Measurements from ENCODE around the gene VMAC.

The VMAC gene

GRCh38 chr19:5953680-5954213, 49.1 kb downstream of the VMAC start:
- no peak overlapping the region for H3K4me2 ChIP-seq (ENCODE audit: low read depth, low read length)
- no peak overlapping the region for H3K27ac ChIP-seq (ENCODE audit: low read length)
- peaks cover 18% of the 10 kb centered on the region for H4K20me1 ChIP-seq (ENCODE audit: insufficient read depth, low read length)

GRCh38 chr19:5954293-5954692, 49.6 kb downstream of the VMAC start:
- Histone ChIP-seq H2AFZ (ENCODE audit: low read length) (no peak overlapping the region), H3K9ac (ENCODE audit: low read length) (no peak overlapping the region), H3K27ac (ENCODE audit: low read length) (no peak overlapping the region)

More at GRCh38 chr19:5953680-5954213, 49.1 kb downstream of the VMAC start:
- Histone ChIP-seq H3K79me2 (ENCODE audit: low read length) (peaks cover 91% of the 10 kb centered on the region), H3K9me3 (replicated peaks; ENCODE audit: insufficient read depth, low read length) (no peaks in the 10 kb centered on the region), H3K4me3 (ENCODE audit: low read length) (no peak overlapping the region), H3K9me2 (replicated peaks; ENCODE audit: insufficient read depth, low read length) (no peaks in the 10 kb centered on the region), H3F3A (ENCODE audit: insufficient read depth, low read length) (peaks cover 25% of the 10 kb centered on the region), H3K9ac (ENCODE audit: low read length) (no peak overlapping the region), H2AFZ (ENCODE audit: low read length) (no peak overlapping the region), H3K27me3 (replicated peaks; ENCODE audit: insufficient read depth, low read length) (no peaks in the 10 kb centered on the region), H3K36me3 (replicated peaks; ENCODE audit: insufficient read depth, low read length) (0 out of 2 replicates have a peak, but pooled peaks cover 3% of the 10 kb centered on the region), H3K4me1 (ENCODE audit: low read length) (peaks cover 50% of the 10 kb centered on the region)
- DNase-seq = no peak
- no peak for TF ChIP-seq EZH2phosphoT487 (IDR thresholded peaks at IDR 0.05; ENCODE audit: low read length)
- no peak for TF ChIP-seq CTCF (IDR thresholded peaks at IDR 0.05; ENCODE audit: low read length)
- no peak for TF ChIP-seq EZH2 (optimal IDR thresholded peaks at IDR 0.05; ENCODE audit: low read depth, low read length)

GRCh38 chr19:5955636-5955935, 50.9 kb downstream of the VMAC start:
- H3K4me2 ChIP-seq (ENCODE audit: low read depth, low read length) = no peak overlapping the region
- no peaks in the 10 kb centered on the region for H3K27me3 ChIP-seq (replicated peaks; ENCODE audit: insufficient read depth, low read length)
- H3F3A ChIP-seq (ENCODE audit: insufficient read depth, low read length) = peaks cover 7% of the 10 kb centered on the region
- H3K9ac ChIP-seq (ENCODE audit: low read length) = no peak overlapping the region
- H4K20me1 ChIP-seq (ENCODE audit: insufficient read depth, low read length) = peaks cover 35% of the 10 kb centered on the region
- 0 out of 2 replicates have a peak, but pooled peaks cover 4% of the 10 kb centered on the region for H3K36me3 ChIP-seq (replicated peaks; ENCODE audit: insufficient read depth, low read length)
- H3K4me1 ChIP-seq (ENCODE audit: low read length) = peaks cover 34% of the 10 kb centered on the region
- H2AFZ ChIP-seq (ENCODE audit: low read length) = no peak overlapping the region
- H3K79me2 ChIP-seq (ENCODE audit: low read length) = peaks cover 100% of the 10 kb centered on the region
- no peaks in the 10 kb centered on the region for H3K9me3 ChIP-seq (replicated peaks; ENCODE audit: insufficient read depth, low read length)
- H3K9me2 ChIP-seq (replicated peaks; ENCODE audit: insufficient read depth, low read length) = no peaks in the 10 kb centered on the region
- H3K27ac ChIP-seq (ENCODE audit: low read length) = no peak overlapping the region
- DNase-seq = no peak
- TF ChIP-seq EZH2 (optimal IDR thresholded peaks at IDR 0.05; ENCODE audit: low read depth, low read length) (no peak), EZH2phosphoT487 (IDR thresholded peaks at IDR 0.05; ENCODE audit: low read length) (no peak), CTCF (IDR thresholded peaks at IDR 0.05; ENCODE audit: low read length) (no peak)
- H3K4me3 ChIP-seq (ENCODE audit: low read length) = no peak overlapping the region

More at GRCh38 chr19:5954293-5954692, 49.6 kb downstream of the VMAC start:
- H3K9me2 ChIP-seq (replicated peaks; ENCODE audit: insufficient read depth, low read length) = no peaks in the 10 kb centered on the region
- no peaks in the 10 kb centered on the region for H3K27me3 ChIP-seq (replicated peaks; ENCODE audit: insufficient read depth, low read length)
- peaks cover 45% of the 10 kb centered on the region for H3K4me1 ChIP-seq (ENCODE audit: low read length)
- no peak overlapping the region for H3K4me2 ChIP-seq (ENCODE audit: low read depth, low read length)
- peaks cover 22% of the 10 kb centered on the region for H4K20me1 ChIP-seq (ENCODE audit: insufficient read depth, low read length)
- 0 out of 2 replicates have a peak, but pooled peaks cover 4% of the 10 kb centered on the region for H3K36me3 ChIP-seq (replicated peaks; ENCODE audit: insufficient read depth, low read length)
- TF ChIP-seq EZH2 (optimal IDR thresholded peaks at IDR 0.05; ENCODE audit: low read depth, low read length) (no peak), EZH2phosphoT487 (IDR thresholded peaks at IDR 0.05; ENCODE audit: low read length) (no peak), CTCF (IDR thresholded peaks at IDR 0.05; ENCODE audit: low read length) (no peak)
- peaks cover 91% of the 10 kb centered on the region for H3K79me2 ChIP-seq (ENCODE audit: low read length)
- H3K9me3 ChIP-seq (replicated peaks; ENCODE audit: insufficient read depth, low read length) = no peaks in the 10 kb centered on the region
- H3F3A ChIP-seq (ENCODE audit: insufficient read depth, low read length) = peaks cover 20% of the 10 kb centered on the region
- no peak overlapping the region for H3K4me3 ChIP-seq (ENCODE audit: low read length)
- no peak for DNase-seq
